Ishikawa (cell line): Measurements from ENCODE around the gene TSC1.

Source experiments
- EGR1 ChIP-seq: IDR thresholded peaks from 2 replicates; pipeline ENCODE4 v1.6.1; 2012
- EP300 ChIP-seq: IDR thresholded peaks from 2 replicates; pipeline ENCODE4 v1.6.1; 2012; ENCODE audit warnings: borderline replicate concordance
- FOXM1 ChIP-seq: IDR thresholded peaks from 2 replicates; pipeline ENCODE4 v1.6.1; 2012; ENCODE audit warnings: low read depth, borderline replicate concordance
- NFIC ChIP-seq: IDR thresholded peaks from 2 replicates; pipeline ENCODE4 v1.6.1; 2012
- RAD21 ChIP-seq: IDR thresholded peaks from 2 replicates; pipeline ENCODE4 v1.6.1; 2012; ENCODE audit warnings: low read depth
- TEAD4 ChIP-seq: IDR thresholded peaks from 2 replicates; pipeline ENCODE4 v1.6.1; 2012
- ZBTB7A ChIP-seq: IDR thresholded peaks from 2 replicates; pipeline ENCODE4 v1.6.1; 2012; ENCODE audit warnings: low read depth
- TF ChIP-seq, protein P1 (sequence below): IDR thresholded peaks from 2 replicates; pipeline ENCODE4 v1.6.1; 2012
- TF ChIP-seq, protein P2 (sequence below): IDR thresholded peaks from 2 replicates; pipeline ENCODE4 v1.6.1; 2012

GRCh38 chr9:132961002-132961401 is 16.6 kb upstream of the TSC1 start:
- no peak for TF ChIP-seq NFIC
- TF ChIP-seq TEAD4, result no peak
- no peak for TF ChIP-seq ZBTB7A
- TF ChIP-seq RAD21, result no peak
- TF ChIP-seq EP300, result no peak
- TF ChIP-seq FOXM1, result no peak
- TF ChIP-seq, protein P1, sequence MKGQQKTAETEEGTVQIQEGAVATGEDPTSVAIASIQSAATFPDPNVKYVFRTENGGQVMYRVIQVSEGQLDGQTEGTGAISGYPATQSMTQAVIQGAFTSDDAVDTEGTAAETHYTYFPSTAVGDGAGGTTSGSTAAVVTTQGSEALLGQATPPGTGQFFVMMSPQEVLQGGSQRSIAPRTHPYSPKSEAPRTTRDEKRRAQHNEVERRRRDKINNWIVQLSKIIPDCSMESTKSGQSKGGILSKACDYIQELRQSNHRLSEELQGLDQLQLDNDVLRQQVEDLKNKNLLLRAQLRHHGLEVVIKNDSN, result no peak
- no peak for TF ChIP-seq EGR1
- TF ChIP-seq, protein P2, sequence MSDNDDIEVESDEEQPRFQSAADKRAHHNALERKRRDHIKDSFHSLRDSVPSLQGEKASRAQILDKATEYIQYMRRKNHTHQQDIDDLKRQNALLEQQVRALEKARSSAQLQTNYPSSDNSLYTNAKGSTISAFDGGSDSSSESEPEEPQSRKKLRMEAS, result no peak
